Measurements from ENCODE around the gene WDR83.
"Not testable (repeated sequence)": the region's sequence is repeated elsewhere in the genome, so short reads cannot be mapped to it uniquely, and the experiment has no call there.

Gene WDR83

DNA sequence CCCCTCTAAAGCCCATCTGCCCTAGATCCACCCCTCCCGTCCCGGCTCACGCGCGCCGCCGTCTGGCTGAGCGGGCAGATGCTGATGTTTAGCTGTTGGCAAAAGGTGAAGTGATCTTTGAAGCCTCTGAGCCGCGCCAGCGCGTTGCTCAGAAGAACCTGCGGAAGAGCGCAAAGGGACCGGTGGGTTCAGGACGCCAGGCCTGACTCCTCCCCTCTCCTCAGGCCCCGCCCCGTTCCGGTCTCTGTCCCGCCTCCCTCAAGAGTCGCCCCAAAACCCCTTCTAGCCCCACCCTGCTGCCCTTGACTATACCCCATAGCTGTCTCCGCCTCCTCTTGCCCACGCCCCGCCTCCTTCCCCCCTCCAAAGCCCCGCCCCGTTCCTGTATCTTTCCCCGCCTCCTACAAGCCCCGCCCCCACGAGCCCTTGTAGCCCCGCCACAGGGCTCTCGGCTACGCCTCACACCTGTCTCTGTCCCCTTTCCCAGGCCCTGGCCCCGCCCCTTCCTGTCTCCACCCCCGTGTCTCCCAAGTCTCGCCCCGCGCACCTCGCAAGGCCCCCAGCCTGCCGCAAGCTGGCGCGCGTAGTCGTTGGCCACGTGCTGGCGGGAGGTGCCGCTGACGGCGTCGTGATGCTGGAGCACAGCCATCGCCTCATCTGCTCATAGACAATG lies 9.6 kb upstream of the WDR83 start:
- no peak for DNase-seq

DNA sequence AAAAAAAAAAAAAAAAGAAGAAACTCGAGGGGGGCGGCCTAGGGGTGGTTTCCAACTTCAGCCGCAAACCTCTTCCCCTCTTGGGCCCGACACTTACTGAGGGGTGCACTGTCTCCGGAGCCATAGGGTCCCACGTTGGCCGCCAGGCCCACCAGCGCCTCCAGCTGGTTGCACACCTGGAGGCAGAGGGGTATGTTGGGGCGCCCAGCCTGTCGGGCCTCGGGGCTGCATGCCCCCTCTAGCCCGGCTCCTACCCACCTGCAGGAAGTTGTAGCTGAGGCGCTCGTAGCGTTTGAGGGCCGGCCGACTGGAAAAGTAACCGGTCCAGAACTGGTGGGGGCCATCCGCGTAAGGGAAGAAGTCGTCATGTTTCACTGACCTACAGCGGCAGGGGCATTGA lies 8.6 kb upstream of the WDR83 start:
- no peak for DNase-seq

DNA sequence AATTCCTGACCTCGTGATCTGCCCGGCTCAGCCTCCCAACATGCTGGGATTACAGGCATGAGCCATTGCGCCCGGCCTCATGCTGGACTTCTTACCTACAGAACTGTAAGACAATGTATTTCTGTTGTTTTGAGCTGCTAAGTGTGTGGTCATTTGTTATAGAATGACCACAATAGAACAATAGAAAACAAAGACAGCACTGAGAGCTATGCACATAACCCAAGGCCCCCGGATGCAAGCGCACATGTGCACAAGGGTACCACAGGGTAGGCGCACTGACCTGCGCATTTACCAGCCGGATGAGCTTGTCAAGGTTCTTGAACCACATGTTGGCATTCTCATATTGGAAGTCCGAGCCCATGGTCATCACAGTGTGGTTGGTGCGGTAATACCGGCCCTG lies 5.6 kb upstream of the WDR83 start:
- no peak for DNase-seq

DNA sequence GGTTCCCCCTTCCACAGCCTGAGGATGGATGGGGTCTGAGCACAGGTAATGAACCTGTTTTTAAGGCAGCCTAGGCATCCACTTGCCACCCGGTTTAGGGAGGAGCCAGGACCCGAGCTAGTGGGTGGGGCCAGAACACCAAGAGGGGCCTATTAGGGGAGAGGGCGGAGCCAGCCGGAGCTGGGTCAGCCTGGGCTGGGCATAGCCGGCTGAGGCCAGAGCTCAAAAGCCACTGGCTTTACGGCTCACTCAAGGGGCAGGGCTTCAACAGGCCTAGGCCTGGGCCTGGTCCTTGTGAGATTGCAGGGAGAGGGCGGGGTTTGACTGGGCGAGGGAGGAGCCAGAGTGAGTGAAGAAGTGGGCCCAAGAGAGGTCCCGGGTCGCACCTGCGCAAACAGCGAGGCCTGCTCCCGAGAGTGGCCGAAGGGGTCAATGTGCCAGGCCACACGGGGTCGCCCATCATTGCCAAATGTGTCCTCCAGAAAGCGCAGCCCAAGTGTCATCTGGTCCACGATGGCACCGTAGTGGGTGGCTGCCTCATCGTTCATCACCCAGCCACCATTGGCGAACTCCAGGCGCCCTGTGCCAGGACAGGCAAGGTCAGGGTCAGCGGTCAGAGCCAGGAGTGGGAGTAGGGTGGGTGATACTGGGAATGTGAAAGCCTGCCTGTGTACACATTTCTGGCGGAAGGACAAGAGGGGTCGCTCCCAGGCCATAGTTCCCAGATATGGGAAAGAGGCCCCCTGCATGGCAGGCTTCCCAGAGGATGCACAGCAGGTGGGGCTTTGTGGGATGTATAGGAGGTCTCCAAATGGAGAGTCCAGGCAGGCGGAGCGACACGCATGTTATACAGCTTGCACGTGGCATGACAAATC lies 2.0 kb upstream of the WDR83 start:
- no peak for DNase-seq

DNA sequence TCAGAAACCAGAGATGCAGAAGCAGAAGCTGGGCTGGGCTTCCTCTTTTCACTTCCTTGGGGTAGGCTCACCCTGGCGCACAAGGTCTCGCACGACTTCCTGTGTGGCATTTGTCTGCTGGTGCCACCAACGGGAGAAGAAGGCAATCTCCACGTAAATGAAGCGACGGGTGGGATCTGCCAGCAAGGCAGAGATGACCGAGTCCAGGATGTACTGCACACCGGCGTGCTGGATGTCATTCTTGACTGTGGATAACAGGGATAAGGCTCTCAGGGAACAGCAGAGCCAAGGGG lies 1.4 kb upstream of the WDR83 start:
- DNase-seq, result peak; percentile 95 to 96

DNA sequence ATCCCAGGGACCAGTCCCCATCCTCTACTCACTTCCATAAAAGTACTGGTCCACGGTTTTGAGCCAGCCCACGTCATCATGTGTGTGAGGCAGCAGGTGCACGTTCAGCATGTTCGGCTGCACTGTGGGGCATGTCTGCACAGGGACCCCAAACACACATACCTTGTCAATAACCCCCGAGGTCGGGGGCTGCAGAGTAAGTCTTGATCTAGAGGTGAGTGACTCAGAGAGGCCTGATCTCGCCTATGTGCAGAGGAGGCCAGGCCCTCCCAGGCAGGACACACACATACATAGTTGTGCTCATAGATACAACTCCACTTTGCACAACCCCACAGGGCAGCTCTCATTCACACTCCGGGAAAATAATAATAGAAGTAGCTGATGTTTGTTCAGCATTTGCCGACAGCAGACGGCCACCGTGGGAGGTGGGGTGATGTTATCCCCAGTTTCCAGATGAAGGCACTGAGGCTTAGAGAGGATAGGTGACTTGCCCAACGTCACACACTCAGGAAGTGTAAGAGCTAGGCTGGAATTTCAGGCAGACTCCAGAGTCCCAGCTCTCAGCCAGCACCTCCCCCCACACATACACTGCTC lies 839 bp upstream of the WDR83 start:
- DNase-seq, result peak in 1 of 2 experiments; percentile 46

DNA sequence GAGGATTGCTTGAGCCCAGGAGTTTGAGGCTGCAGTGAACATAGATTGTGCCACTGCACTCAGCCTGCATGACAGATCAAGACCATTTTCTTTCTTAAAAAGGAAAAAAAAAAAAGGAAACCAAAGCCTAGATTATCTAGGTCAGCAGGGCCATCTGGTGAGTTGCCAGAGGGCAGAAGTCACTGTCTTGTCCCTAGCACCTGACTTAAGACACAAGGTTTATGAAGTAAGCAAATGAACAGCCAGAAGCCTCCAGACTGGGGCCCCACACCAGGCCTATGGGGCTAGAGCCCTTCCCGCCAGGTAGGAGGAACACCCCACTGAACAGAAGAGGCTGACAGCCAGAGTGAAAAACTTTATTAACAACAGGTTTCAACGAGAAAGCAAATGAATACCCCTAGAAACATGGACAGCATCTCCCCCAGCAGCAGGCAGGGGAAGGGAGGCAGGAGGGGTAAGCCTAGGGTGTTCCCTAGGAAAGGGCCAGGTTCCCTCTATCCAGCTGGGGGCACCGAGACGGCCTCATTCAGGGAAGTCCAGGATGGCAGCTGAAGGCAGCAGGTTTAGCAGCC lies 1.2 kb downstream of the WDR83 start:
- no peak for DNase-seq

DNA sequence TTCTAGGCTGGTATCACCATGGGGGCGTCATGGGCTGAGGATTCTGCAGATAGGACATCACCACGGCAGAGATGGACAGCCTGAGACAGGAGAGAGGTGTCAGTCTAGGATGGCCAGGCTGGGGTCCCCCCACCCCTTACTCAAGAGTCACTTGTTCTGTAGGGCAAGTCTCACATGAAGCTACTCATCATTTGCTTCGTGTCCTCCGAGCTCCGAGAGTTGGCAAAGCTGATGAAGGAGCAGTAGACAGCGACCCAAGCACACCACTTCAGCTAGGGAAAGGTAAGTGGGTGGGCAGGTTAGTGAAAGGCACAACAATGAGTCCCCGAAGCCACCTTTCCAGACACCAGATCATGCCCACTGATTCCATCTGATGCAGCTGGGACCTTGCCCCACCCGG lies 1.7 kb downstream of the WDR83 start:
- no peak for DNase-seq

DNA sequence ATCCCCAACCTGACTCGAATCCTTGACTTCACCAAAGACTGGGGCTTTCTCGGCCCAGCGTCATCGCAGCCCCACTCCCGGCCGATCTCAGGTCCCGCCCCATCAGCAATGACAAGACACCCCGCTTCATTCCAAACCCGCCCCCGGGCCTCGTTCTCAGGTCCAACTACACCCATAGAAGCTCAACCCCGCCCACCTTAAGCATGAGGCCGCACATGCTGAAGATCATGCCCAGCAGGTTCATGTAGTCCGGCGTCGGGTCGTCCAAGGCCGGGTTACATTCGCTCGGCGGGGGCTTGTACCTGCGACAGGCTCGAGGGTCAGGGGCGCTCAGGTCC lies 2.3 kb downstream of the WDR83 start:
- peak in 1 of 2 experiments; percentile 37 for DNase-seq

DNA sequence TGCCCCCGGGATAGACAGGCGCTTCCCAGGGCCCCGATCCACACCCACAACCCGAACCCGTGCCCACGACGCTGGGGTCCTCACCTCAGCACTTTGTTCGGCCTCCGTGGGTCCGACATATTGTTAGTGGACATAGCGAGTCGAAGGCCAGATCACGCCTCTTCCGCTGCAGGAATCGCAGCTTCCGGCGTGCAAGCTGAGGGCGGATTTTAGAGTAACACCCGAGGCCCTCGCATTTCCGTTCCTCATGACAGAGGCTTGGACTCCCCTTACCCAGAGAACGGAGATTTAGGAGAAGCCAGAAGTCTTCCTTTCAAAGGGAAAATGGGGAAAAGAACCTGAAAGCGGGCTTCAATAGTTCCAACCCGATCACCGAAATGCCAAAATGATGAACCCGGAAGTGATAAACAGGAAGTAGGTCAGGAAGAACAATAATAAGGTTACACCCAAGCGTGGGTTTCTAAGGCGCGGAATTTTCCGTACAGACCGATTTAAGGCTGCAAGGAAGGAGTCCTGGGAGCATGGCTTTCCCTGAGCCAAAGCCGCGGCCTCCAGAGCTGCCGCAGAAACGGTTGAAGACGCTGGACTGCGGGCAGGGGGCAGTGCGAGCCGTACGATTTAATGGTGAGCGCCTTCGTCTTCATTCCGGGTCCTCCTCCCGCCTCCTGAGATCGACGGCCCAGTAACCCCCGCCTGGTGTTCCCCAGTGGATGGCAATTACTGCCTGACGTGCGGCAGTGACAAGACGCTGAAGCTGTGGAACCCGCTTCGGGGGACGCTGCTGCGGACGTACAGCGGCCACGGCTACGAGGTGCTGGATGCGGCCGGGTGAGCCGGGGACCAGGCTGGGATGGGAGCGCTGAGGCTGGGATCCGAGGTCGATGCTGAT lies 2.9 kb downstream of the WDR83 start:
- DNase-seq, result peak; percentile 81 to 88

DNA sequence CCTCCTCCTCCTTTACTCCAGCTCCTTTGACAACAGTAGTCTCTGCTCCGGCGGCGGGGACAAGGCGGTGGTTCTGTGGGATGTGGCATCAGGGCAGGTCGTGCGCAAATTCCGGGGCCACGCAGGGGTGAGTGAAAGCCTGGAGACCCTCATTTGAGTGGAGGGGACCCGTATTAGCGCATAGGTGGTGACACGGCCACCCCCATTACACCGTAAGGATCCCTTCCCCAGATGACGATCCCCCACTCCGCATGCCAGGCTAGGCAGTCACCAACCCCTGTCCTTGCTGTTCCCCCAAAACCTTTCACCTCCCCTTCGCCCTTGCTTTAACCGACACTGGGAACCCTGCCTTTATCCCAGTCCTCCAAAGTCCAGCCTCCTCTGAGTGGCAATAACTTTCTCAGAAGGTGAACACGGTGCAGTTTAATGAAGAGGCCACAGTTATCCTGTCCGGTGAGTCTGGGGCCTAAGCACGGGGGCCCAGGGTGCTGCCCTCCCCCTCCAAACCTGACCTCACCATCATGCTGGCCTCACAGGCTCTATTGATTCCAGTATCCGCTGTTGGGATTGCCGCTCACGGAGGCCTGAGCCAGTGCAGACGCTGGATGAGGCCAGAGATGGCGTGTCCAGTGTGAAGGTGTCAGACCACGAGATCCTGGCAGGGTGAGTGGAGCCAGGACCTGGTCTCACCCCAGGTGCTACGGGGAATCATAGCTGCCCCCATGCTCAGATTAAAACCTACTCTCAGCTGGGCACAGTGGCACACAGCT lies 3.7 kb downstream of the WDR83 start:
- no peak for DNase-seq

DNA sequence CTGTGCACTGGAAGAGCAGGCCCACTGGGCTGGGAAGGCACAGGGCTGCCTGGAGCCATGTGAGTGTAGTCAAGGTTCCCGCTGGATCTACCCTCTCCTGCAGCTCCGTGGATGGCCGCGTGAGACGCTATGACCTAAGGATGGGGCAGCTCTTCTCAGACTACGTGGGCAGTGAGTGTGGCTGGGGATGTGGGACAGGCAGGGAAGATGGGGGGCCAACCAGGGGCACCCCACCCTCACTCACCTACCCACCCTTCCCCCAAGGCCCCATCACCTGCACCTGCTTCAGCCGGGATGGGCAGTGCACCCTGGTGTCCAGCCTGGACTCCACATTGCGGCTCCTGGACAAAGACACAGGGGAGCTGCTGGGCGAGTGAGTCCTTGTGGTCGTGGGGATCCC lies 6.1 kb downstream of the WDR83 start:
- DNase-seq, result no peak

DNA sequence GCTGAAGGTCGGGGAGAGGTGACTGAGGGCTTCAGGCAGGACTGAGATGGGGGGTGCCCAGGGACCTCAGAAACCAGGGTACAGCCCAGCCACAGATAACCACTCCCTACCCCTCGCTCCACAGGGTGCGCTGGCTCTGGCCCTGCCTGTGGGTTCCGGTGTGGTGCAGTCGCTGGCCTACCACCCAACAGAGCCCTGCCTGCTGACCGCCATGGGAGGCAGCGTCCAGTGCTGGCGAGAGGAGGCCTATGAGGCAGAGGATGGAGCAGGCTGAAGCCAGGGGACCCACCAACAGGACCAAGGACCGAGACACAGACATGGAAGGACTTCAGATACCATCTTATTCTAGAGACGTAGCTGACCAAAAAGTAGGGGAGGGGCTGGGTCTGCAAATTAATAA lies 8.8 kb downstream of the WDR83 start:
- no peak for DNase-seq

DNA sequence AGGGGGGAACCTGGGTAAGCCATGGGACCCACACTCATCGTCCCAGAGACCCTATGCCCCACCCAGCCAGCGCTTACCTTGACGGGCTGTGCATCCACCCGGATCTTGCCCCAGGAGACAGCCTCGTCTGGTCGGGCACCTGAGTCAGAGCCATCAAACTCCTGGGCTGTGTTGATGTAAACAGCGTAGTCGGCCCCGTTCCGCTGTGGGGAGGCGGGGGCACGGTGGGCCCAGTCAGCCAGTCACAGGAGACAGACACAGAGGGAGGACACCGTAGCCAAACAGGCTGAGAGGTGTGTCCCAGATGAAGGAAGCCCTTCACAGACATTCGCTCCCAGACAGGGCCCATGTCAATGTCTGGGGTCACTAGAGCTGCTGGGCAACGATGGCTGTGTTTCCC lies 9.3 kb downstream of the WDR83 start:
- no peak for DNase-seq

DNA sequence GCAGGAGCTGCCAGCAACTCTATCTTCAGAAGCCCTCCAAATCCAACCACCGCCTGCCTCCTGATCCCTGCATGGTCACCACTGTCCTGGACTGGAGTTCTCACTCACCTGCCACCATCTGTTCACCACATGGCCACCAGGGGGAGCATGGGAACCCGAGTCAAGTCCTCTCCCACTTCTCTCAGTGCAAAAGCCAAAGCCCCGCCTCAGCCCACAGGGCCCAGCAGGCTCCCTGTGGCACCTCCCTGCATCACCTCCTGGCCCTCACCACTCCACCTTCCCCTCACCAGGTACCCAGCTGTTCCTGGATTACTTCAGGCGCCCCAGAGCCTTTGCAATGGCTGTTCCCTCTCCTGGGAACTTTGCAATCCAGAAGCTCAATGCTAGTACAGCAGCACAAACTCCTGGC lies 9.8 kb downstream of the WDR83 start:
- DNase-seq, result peak; percentile 71 to 75

DNA sequence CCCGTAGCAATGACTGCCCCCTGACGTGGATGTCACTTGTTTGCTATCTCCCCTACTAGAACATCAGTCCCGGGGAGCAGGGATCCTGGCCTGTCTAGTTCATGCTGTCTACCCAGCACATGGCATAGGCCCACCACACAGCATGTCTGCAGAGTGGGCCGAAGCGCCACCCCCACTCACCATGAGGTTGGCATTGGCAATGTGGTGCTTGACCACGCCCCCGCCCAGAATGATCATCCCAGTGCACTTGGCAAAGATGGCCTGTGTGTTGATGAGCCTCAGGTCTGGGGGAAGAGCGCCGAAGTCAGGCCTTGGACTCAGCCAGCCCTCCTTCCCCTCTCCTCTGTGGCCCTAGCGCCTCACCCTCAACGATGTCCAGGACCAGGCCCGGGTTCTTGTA lies 10.3 kb downstream of the WDR83 start:
- no peak for DNase-seq

DNA sequence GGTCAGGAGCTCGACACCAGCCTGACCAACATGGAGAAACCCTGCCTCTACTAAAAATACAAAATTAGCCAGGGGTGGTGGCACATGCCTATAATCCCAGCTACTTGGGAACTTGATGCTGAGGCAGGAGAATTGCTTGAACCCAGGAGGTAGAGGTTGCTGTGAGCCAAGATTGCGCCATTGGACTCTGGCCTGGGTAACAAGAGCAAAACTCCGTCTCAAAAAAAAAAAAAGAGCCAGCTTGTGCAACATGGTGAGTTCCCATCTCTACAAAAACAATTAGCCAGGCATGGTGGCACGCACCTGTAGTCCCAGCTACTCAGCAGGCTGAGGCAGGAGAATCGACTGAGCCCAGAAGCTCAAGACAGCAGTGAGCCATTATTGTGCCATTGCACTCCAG lies 11.4 kb downstream of the WDR83 start:
- not testable (repeated sequence) for DNase-seq

DNA sequence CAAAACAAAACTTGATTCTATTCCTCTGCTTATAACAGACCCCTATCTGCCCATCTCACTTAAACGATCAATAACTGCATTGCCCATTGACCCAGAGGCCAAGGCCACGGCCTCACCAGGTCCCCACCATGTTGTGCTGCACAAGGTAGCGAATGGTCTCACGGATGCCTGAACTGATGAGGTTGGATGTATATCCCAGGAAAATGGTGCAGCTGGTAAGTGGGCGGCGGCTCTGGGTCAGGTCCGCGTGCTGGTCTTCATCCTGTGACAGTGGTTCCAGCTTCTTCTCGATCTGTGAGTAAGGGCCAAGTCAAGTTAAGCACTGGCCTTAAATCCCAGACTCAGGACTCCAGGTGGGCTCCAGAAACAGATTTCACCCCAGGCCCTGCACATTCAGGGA lies 13.4 kb downstream of the WDR83 start:
- no peak for DNase-seq

DNA sequence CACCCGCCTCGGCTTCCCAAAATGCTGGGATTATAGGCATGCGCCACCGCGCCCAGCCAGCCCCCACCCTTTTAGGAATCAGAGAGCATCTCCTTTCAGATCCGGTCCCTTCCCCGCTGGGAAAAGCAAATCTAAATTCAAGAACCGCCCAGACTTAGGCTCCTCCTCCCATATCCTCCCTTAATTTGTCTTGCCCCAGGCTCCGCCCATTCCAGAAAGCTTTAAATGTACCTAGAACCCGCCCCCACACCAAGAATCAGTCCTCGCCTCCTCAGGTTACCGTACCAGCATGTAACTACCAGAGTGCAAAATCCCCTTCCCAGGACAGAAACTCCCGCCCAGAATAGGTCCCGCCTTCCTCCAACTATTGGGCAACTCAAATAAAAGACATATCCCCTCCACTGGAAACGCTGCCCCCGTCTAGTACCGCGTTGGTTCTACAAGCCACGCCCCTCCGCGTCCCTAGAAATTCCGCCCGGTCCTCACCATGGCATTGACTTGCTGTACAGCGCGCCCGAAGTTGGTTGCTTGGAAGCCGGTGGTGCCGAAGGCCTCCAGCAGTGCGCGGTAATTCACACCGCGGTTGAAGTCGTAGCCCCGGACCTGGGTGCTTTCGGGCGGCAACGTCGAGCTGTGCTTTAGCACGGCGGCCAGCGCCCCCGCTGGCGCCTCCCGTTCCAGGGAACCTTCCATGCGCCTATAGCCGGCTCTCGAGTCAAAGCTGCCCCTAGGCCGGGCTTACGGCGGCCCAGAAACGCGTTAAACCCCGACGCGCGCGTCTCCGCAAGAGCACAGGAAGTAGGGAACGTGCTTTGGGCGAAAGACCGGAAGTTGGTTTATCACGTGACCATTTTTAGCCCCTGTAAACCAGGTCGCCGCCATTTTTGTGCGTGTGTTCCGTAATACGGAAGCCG lies 14.7 kb downstream of the WDR83 start, which contains the start of gene DHPS:
TSS of gene DHPS (minus strand) at position 807 of the 914 bp plus-strand sequence. CDS start at position 693, 114 bp downstream.
- peak; percentile 98 to 99 for DNase-seq

DNA sequence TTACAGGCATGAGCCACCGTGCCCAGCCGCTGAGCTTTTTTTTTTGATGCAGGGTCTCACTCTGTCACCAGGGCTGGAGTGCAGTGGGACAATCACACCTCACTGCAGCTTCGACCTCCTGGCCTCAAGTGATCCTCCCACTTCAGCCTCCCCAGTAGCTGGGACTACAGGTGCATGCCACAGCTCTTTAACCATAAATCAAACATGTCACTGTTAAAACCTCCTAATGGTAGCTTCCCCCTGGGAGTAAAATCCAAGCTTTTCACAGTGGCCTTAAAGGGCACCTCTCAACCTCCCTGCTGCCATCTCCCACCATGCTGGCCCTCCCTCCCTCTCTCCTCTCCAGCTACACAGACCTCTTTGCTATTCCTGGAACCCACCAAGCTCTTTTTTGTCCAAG lies 19.2 kb downstream of the WDR83 start:
- DNase-seq, result no peak

All from Kasumi-1 (cell line).